Activated T-cell treated with anti-CD3 and anti-CD28 coated beads, Interleukin-2, amount 50 U/mL, for 24 hours (primary cell): Measurements from ENCODE around the gene CCDC80.
"Not testable (repeated sequence)": the region's sequence is repeated elsewhere in the genome, so short reads cannot be mapped to it uniquely, and the experiment has no call there.

Source experiments
- DNase-seq: peaks from one replicate; pipeline ENCODE4 v3.0.0-alpha.2; 2020
- H3K27ac Mint-ChIP-seq: 2 replicates; pipeline ENCODE4 v1.8.0; 2020; ENCODE audit warnings: mild to moderate bottlenecking, mixed read lengths
- H3K27me3 Mint-ChIP-seq: 2 replicates; pipeline ENCODE4 v1.8.0; 2020; ENCODE audit warnings: mixed read lengths
- H3K36me3 Mint-ChIP-seq: 2 replicates; pipeline ENCODE4 v1.8.0; 2020; ENCODE audit warnings: low read depth, mixed read lengths
- H3K4me1 Mint-ChIP-seq: 2 replicates; pipeline ENCODE4 v1.8.0; 2020; ENCODE audit warnings: low read depth, mixed read lengths
- H3K4me3 Mint-ChIP-seq: 2 replicates; pipeline ENCODE4 v1.8.0; 2020; ENCODE audit warnings: mild to moderate bottlenecking, moderate library complexity, mixed read lengths
- H3K9me3 Mint-ChIP-seq: 2 replicates; pipeline ENCODE4 v1.8.0; 2020; ENCODE audit warnings: mixed read lengths

Gene CCDC80

GRCh38 chr3:112675943-112676535 is 35.1 kb upstream of the CCDC80 start:
- no peak for DNase-seq
- H3K27me3 Mint-ChIP-seq = peaks cover 6% of the 10 kb centered on the region
- H3K9me3 Mint-ChIP-seq = no peaks in the 10 kb centered on the region
- peaks cover 63% of the 10 kb centered on the region for H3K4me1 Mint-ChIP-seq
- H3K36me3 Mint-ChIP-seq = no peaks in the 10 kb centered on the region
- H3K27ac Mint-ChIP-seq = peak overlapping the region; percentile 70
- no peak overlapping the region for H3K4me3 Mint-ChIP-seq

DNA sequence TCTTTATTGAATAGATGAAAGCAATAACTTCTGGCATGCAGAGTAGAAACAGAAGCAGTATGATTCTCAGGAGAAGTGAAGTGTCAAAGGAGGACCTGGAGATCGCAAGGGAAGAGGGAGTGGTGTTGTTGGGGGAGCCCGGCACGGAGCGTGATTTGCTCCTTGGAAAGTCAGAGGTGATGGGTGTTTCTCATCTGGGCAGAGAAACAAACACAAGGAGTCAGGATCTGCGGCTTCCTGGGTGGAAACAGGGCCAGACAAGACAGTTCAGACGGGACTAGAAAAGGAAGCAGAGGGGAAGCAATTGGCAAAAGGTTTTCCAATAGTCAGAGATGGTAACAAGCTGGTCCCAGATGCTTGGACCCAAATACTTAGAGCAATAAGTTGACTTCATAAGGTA is 34.4 kb upstream of the CCDC80 start:
- H3K4me1 Mint-ChIP-seq = peaks cover 68% of the 10 kb centered on the region
- no peaks in the 10 kb centered on the region for H3K36me3 Mint-ChIP-seq
- no peak overlapping the region for H3K27ac Mint-ChIP-seq
- no peak for DNase-seq
- H3K9me3 Mint-ChIP-seq = no peaks in the 10 kb centered on the region
- H3K27me3 Mint-ChIP-seq = peaks cover 6% of the 10 kb centered on the region
- H3K4me3 Mint-ChIP-seq = no peak overlapping the region

- no peak for DNase-seq
- H3K27me3 Mint-ChIP-seq = peaks cover 6% of the 10 kb centered on the region
- no peak overlapping the region for H3K4me3 Mint-ChIP-seq
- H3K36me3 Mint-ChIP-seq = no peaks in the 10 kb centered on the region
- no peak overlapping the region for H3K27ac Mint-ChIP-seq
- peaks cover 65% of the 10 kb centered on the region for H3K4me1 Mint-ChIP-seq
- no peaks in the 10 kb centered on the region for H3K9me3 Mint-ChIP-seq
Measured at GRCh38 chr3:112672716-112673541, 32.0 kb upstream of the CCDC80 start.

- DNase-seq = no peak
- H3K4me3 Mint-ChIP-seq = no peak overlapping the region
- H3K27ac Mint-ChIP-seq = no peak overlapping the region
Measured at GRCh38 chr3:112671930-112672715, 31.2 kb upstream of the CCDC80 start.

GRCh38 chr3:112670824-112671223 is 29.9 kb upstream of the CCDC80 start:
- no peak overlapping the region for H3K4me3 Mint-ChIP-seq
- H3K27me3 Mint-ChIP-seq = peaks cover 6% of the 10 kb centered on the region
- DNase-seq = no peak
- no peaks in the 10 kb centered on the region for H3K9me3 Mint-ChIP-seq
- no peak overlapping the region for H3K27ac Mint-ChIP-seq
- H3K4me1 Mint-ChIP-seq = peaks cover 46% of the 10 kb centered on the region
- no peaks in the 10 kb centered on the region for H3K36me3 Mint-ChIP-seq

More at GRCh38 chr3:112671930-112672715, 31.2 kb upstream of the CCDC80 start:
- Mint-ChIP-seq H3K27me3 (peaks cover 6% of the 10 kb centered on the region), H3K36me3 (no peaks in the 10 kb centered on the region), H3K9me3 (no peaks in the 10 kb centered on the region), H3K4me1 (peaks cover 59% of the 10 kb centered on the region)

GRCh38 chr3:112667599-112667998 is 26.7 kb upstream of the CCDC80 start:
- no peaks in the 10 kb centered on the region for H3K9me3 Mint-ChIP-seq
- H3K4me1 Mint-ChIP-seq = peaks cover 22% of the 10 kb centered on the region
- no peak overlapping the region for H3K4me3 Mint-ChIP-seq
- H3K27me3 Mint-ChIP-seq = peaks cover 5% of the 10 kb centered on the region
- DNase-seq = no peak
- H3K36me3 Mint-ChIP-seq = no peaks in the 10 kb centered on the region
- H3K27ac Mint-ChIP-seq = no peak overlapping the region

- H3K4me3 Mint-ChIP-seq, DNase-seq, H3K4me1 Mint-ChIP-seq, H3K27ac Mint-ChIP-seq, H3K27me3 Mint-ChIP-seq, H3K36me3 Mint-ChIP-seq, H3K9me3 Mint-ChIP-seq: not testable (repeated sequence)
Measured at GRCh38 chr3:112665009-112665408, 24.1 kb upstream of the CCDC80 start.

DNA sequence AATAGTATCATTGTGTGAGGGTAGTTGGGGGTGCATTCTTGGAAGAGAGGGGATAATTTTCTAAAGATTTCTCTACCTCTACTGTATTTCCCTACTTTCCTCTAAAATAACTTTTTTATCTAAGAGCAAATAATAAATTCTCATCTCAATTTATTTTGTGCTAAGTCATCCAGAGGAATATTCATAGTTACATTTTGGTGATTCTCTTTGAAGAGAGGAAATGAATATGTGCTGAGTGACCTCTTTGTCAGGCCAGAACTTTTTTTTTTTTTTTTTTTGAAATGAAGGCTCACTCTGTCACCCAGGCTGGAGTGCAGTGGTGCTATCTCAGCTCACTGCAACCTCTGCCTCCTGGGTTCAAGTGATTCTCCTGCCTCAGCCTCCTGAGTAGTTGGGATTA is 15.1 kb upstream of the CCDC80 start:
- DNase-seq = no peak
- Mint-ChIP-seq H3K27ac (no peak overlapping the region), H3K36me3 (no peaks in the 10 kb centered on the region), H3K9me3 (no peaks in the 10 kb centered on the region), H3K4me1 (no peaks in the 10 kb centered on the region), H3K4me3 (no peak overlapping the region), H3K27me3 (no peaks in the 10 kb centered on the region)

DNA sequence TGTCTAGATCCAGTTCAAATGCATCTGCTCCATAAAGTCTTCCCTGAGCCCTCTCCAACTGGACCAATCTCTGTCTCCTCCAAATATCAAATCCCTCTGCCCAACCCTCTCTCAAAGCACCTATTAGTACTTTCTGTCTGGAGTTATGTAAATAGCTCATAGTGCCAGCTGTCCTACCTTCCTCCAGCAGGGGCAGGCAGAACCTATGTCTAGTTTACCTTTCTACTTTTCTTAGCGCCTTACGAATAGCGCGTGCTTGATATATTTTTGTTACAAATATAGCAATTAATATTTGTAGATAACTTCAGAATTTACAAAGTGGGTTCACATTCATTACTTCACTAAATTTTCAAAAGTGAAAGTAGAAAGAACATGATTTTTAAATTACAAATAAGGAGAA is 14.0 kb upstream of the CCDC80 start:
- DNase-seq = no peak
- no peak overlapping the region for H3K27ac Mint-ChIP-seq
- no peaks in the 10 kb centered on the region for H3K4me1 Mint-ChIP-seq
- H3K36me3 Mint-ChIP-seq = no peaks in the 10 kb centered on the region
- no peaks in the 10 kb centered on the region for H3K9me3 Mint-ChIP-seq
- no peaks in the 10 kb centered on the region for H3K27me3 Mint-ChIP-seq
- H3K4me3 Mint-ChIP-seq = no peak overlapping the region

DNA sequence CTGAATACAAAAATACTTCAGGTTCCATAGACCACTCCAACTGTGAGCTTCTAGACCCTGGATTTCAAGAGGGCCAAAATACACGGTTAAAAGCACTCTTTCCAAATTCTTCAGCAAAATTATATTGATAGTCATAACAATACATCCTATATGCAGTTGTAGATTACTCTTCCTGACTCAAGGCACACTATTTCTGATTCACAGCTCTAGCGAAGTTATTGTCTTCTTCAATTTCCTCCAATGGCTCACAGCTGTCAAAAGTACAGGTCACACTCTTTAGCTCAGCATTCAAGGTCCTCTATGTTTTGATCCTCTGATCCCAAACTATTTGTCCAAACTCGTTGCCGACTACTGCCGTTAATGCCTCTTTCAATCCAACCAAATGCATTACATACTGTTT is 13.5 kb upstream of the CCDC80 start:
- no peak for DNase-seq
- no peak overlapping the region for H3K27ac Mint-ChIP-seq
- H3K36me3 Mint-ChIP-seq = no peaks in the 10 kb centered on the region
- no peaks in the 10 kb centered on the region for H3K27me3 Mint-ChIP-seq
- H3K4me1 Mint-ChIP-seq = peaks cover 3% of the 10 kb centered on the region
- H3K4me3 Mint-ChIP-seq = no peak overlapping the region
- H3K9me3 Mint-ChIP-seq = no peaks in the 10 kb centered on the region

DNA sequence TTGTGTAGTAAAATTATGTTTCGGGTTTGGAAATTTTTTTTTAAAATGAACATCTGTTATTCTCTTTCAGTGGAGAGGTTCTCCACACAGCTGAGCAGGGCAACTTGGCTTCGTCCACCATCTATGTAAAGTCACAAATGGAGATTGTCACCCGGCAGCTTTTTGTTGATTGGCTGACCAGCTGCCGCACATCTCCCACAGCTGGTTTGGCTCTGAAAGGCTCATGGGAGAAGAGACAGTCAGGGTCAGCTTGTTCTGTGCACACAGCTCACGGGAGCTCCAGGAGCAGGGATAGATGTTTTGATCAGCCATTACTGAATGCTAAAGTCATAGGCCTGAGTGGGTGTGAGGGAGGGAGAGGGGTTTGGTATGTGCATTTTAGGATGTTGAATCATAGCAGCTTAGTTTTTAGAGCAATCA is 12.9 kb upstream of the CCDC80 start:
- Mint-ChIP-seq H3K4me1 (peaks cover 8% of the 10 kb centered on the region), H3K36me3 (no peaks in the 10 kb centered on the region), H3K9me3 (no peaks in the 10 kb centered on the region), H3K27ac (no peak overlapping the region), H3K4me3 (no peak overlapping the region), H3K27me3 (no peaks in the 10 kb centered on the region)
- DNase-seq = no peak

- H3K9me3 Mint-ChIP-seq = no peaks in the 10 kb centered on the region
- H3K27me3 Mint-ChIP-seq = no peaks in the 10 kb centered on the region
- DNase-seq = no peak
- H3K27ac Mint-ChIP-seq = no peak overlapping the region
- peaks cover 11% of the 10 kb centered on the region for H3K4me1 Mint-ChIP-seq
- no peak overlapping the region for H3K4me3 Mint-ChIP-seq
- no peaks in the 10 kb centered on the region for H3K36me3 Mint-ChIP-seq
Measured at GRCh38 chr3:112653209-112653871, 12.4 kb upstream of the CCDC80 start.

DNA sequence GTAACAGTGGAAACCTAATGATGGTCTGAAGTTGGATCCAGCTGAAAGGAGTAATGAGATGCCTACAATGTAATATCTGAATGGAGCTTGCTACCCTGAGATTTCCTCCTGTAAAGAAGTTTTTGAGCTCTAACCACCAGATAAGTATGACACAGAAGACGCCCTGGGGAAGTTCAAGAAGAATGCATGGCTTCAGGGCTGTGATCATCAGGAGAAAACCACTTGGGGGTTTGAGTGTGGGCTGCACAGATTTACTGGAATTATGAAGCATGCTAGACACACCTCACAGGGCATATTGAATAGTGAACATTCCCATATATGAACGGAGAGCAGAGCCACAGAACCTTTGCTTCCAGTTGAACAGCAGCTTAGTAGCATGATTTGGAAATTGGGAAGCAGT is 10.6 kb upstream of the CCDC80 start:
- no peak overlapping the region for H3K27ac Mint-ChIP-seq
- peaks cover 13% of the 10 kb centered on the region for H3K4me1 Mint-ChIP-seq
- H3K4me3 Mint-ChIP-seq = no peak overlapping the region
- H3K27me3 Mint-ChIP-seq = peaks cover 6% of the 10 kb centered on the region
- no peaks in the 10 kb centered on the region for H3K9me3 Mint-ChIP-seq
- no peaks in the 10 kb centered on the region for H3K36me3 Mint-ChIP-seq
- no peak for DNase-seq

GRCh38 chr3:112651071-112651470 is 10.1 kb upstream of the CCDC80 start:
- no peak for DNase-seq
- peaks cover 7% of the 10 kb centered on the region for H3K27me3 Mint-ChIP-seq
- no peaks in the 10 kb centered on the region for H3K9me3 Mint-ChIP-seq
- H3K4me3 Mint-ChIP-seq = no peak overlapping the region
- no peak overlapping the region for H3K27ac Mint-ChIP-seq
- peaks cover 13% of the 10 kb centered on the region for H3K4me1 Mint-ChIP-seq
- no peaks in the 10 kb centered on the region for H3K36me3 Mint-ChIP-seq
